HG03103 (cell line): ENCODE results near the gene MYG1.
"Not testable (repeated sequence)": the region's sequence is repeated elsewhere in the genome, so short reads cannot be mapped to it uniquely, and the experiment has no call there.

Experiments
- ATAC-seq: cut with Tn5 transposase; IDR thresholded peaks from one replicate; pipeline ENCODE4 v1.9.1; 2021; ENCODE audit warnings: low read depth; ENCODE audit not compliant: unreplicated experiment

Gene MYG1

GRCh38 chr12:53279888-53280498 lies 19.5 kb upstream of the MYG1 start:
- ATAC-seq, result no peak

GRCh38 chr12:53286448-53286847 lies 13.0 kb upstream of the MYG1 start:
- no peak for ATAC-seq

- no peak for ATAC-seq
Observed at GRCh38 chr12:53287741-53288216, 11.7 kb upstream of the MYG1 start.

DNA sequence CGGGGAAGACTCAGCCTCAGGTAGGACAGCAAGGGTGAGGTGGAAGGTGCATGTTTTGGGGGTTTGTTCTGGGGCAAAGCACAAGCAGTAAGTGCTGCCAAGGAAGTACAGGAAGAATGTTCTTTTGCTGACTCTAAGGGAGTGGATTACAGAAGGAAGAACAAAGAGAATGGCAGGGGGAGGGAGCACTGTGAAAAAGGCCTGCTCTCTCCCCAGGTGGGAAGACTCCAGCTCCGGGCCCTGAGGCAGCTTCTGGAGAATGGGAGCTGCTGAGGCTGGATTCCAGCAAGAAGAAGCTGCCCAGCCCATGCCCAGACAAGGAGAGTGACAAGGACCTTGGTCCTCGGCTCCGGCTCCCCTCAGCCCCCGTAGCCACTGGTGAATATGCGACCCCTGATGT lies 11.2 kb upstream of the MYG1 start:
- no peak for ATAC-seq

DNA sequence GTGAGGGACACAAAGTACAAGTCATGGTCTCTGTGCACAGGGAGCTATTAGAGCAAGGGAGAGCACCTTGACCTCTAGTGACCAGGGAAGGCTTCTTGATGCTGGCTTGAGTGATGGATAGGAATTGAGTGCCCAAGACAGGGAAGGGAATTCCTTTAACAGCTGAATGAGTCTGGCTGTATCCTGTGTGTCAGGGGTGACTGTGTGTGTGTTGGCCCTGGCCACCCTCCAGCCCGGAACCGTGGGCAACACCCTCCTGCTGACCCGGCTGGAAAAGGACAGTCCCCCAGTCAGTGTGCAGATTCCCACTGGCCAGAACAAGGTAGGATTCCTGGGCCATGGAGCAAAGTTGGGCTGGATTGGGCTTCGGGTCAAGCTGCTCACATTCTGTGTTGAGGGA lies 9.6 kb upstream of the MYG1 start:
- ATAC-seq, result no peak

GRCh38 chr12:53290661-53291060 lies 8.8 kb upstream of the MYG1 start:
- ATAC-seq, result no peak

DNA sequence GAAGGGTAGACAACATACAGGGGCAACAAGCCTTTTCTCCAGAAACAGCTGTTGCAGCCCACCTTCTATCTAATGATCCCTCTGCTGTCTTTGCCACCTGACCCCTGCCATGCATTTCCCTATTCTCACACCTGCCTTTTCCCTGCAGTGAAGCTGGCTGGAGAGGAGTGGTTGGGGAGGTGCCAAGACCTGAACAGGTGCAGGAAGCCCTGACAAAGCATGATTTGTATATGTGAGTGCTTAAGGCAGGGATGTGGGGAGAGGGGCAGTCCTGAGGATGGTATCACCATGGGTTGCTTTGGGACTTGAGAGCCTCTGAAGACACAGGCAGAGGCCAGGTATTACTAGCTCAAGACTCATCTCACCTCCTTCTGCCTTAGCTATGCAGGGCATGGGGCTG lies 7.1 kb upstream of the MYG1 start:
- ATAC-seq, result no peak

- peak; percentile 73 for ATAC-seq
Observed at GRCh38 chr12:53295070-53295890, 4.2 kb upstream of the MYG1 start, which contains the start of gene PFDN5. Gene PFDN5, plus strand, starts transcription at chr12:53295542. Its CDS starts 26 bp downstream, at chr12:53295568.

DNA sequence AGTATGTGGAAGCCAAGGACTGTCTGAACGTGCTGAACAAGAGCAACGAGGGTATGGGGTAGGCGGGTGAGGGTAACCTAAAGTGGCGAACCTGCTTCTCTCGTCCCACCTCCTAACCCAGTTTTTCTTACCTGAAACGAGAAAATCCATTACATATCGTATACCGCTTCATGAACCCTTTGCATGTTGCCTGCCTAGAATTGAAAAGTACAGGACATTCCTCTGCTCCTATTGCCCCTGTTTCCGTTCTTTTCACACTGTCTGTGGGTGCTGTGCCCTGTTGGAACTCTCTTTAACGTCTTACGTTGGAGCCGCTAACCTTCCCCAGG lies 3.6 kb upstream of the MYG1 start:
- ATAC-seq, result no peak

GRCh38 chr12:53297106-53297505 lies 2.4 kb upstream of the MYG1 start:
- ATAC-seq, result not testable (repeated sequence)

GRCh38 chr12:53298164-53298563 lies 1.3 kb upstream of the MYG1 start:
- ATAC-seq, result no peak

DNA sequence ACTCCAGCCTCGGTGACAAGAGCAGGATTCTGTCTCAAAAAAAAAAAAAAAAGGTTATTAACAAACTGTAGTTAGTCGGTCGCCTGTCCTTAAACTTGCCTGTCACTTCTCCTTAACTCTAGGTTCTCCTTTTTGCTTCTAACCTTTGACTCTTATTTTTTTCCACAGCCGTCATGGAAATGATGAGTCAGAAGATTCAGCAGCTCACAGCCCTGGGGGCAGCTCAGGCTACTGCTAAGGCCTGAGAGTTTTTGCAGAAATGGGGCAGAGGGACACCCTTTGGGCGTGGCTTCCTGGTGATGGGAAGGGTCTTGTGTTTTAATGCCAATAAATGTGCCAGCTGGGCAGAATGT lies 418 bp upstream of the MYG1 start:
- ATAC-seq, result no peak

DNA sequence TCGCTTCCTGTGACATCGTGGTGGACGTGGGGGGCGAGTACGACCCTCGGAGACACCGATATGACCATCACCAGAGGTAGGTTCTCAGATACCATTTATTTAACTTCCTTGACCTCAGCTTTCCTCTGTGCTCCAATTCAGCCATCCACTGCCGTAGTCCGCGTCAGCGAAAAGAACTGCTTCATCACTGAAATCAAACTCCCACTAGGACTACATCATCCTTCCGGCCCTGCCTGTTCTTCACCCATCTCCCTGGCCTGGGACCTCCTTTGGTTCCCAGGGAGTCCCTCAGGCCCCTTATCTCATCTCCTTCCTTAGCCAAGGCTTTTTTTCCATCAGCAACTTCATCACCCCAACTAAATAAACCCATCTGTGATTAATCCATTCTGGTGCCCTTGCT lies 692 bp downstream of the MYG1 start:
- no peak for ATAC-seq

GRCh38 chr12:53302903-53303302 lies 3.4 kb downstream of the MYG1 start:
- ATAC-seq, result no peak

GRCh38 chr12:53306826-53307225 lies 7.3 kb downstream of the MYG1 start:
- ATAC-seq, result no peak

- ATAC-seq, result no peak
Observed at GRCh38 chr12:53308276-53308675, 8.8 kb downstream of the MYG1 start.

DNA sequence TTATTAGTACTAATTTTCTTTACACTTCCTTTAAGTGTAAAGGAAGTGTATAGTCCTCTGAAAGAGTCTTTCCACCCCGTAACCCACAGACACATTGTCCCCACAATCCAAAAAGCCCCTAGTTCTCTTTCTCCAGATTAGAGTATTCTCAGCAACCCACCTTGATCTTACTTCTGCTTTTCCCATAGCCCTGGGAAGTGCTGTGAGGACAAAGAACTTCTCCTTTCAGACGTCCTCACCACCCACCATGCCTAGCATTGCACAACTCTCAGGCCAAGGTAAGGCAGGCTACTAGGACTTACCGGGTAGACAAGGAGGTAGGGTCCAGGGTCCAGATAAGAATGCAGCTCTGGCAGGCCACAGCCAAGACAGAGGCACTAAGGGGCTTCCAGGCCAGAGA lies 14.5 kb downstream of the MYG1 start:
- ATAC-seq, result no peak

GRCh38 chr12:53320352-53321195 lies 21.1 kb downstream of the MYG1 start:
- ATAC-seq, result no peak

- peak; percentile 30 for ATAC-seq
Observed at GRCh38 chr12:53324113-53324778, 24.8 kb downstream of the MYG1 start.

DNA sequence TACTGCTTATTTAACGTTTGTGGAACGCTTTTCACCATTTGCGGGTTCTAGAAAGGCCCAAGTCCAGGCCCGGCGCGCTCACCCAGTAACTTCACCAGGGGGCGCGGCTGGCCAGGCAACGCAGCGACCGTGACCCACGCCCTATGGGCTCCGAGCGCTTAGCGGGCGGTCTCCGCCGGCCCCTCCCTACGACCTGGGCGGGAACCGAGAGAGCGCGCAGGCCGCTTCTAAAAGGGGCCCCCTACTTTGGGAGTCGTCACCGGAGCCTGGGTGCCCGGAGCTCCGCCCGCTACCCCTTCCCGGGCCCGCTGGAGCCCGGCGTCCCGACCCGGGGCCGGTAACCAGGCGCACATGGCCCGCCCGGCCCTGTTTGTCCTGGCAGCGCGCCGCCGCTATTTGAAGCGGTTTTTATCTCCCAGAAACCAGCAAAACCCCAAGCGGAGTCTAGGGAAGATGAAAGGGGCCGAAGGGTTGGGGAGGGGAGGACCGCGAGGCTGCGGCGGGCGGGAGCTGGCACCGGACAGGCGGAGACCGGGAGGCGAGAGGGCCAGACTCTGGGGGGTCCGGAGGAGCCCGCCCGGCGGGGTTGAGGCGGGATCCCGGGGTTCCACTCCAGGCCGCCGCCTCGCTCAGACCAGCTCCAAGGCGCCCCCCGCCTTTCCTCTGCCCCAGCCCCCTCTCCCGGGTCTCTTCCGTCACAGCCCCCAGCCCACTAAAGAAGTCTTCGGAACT lies 25.4 kb downstream of the MYG1 start:
- ATAC-seq, result peak; percentile 43
